Glutamatergic neuron (in vitro differentiated cells): ENCODE results near the gene GBP1. TPM values are rescaled to one million over a fixed set of nuclear protein-coding genes. Genes with fewer than 3 reads are reported as not detected.
"Not testable (repeated sequence)": the region's sequence is repeated elsewhere in the genome, so short reads cannot be mapped to it uniquely, and the experiment has no call there.

Source experiments
- DNase-seq: peaks from one replicate; pipeline ENCODE4 v3.0.0; 2022
- H3K27ac Mint-ChIP-seq: one replicate; pipeline ENCODE4 v1.8.0; 2020; ENCODE audit warnings: mild to moderate bottlenecking, mixed read lengths, inconsistent platforms; ENCODE audit not compliant: unreplicated experiment
- H3K27me3 Mint-ChIP-seq: one replicate; pipeline ENCODE4 v1.8.0; 2020; ENCODE audit warnings: mild to moderate bottlenecking, moderate library complexity, mixed read lengths, inconsistent platforms; ENCODE audit not compliant: unreplicated experiment
- H3K36me3 Mint-ChIP-seq: one replicate; pipeline ENCODE4 v1.8.0; 2020; ENCODE audit warnings: mild to moderate bottlenecking, mixed read lengths, inconsistent platforms; ENCODE audit not compliant: unreplicated experiment
- H3K4me1 Mint-ChIP-seq: one replicate; pipeline ENCODE4 v1.8.0; 2020; ENCODE audit warnings: mild to moderate bottlenecking, low read depth, mixed read lengths, inconsistent platforms; ENCODE audit not compliant: unreplicated experiment
- H3K4me3 Mint-ChIP-seq: one replicate; pipeline ENCODE4 v1.8.0; 2020; ENCODE audit warnings: mild to moderate bottlenecking, mixed read lengths, inconsistent platforms; ENCODE audit not compliant: unreplicated experiment
- H3K9me3 Mint-ChIP-seq: one replicate; pipeline ENCODE4 v1.8.0; 2020; ENCODE audit warnings: mild to moderate bottlenecking, moderate library complexity, mixed read lengths, inconsistent platforms; ENCODE audit not compliant: unreplicated experiment
- total RNA-seq: library from RNA; stranded (reverse); fragmentation: NEBNext Ultra II Directional; extraction: Animal tissue kit (Norgen Biotek cat#: 25700); gene quantifications from one replicate; pipeline ENCODE4 v1.2.1, GENCODE V29; 2021; ENCODE audit not compliant: unreplicated experiment
- TF ChIP-seq, protein P1 (sequence below): fragments of 200-600 bp; sonication (generic); IDR thresholded peaks from one replicate; pipeline ENCODE4 v1.5.0; 2021; ENCODE audit not compliant: partially characterized antibody, unreplicated experiment

The GBP1 gene
- total RNA-seq, 1 donor from 2014 or later = not detected

DNA sequence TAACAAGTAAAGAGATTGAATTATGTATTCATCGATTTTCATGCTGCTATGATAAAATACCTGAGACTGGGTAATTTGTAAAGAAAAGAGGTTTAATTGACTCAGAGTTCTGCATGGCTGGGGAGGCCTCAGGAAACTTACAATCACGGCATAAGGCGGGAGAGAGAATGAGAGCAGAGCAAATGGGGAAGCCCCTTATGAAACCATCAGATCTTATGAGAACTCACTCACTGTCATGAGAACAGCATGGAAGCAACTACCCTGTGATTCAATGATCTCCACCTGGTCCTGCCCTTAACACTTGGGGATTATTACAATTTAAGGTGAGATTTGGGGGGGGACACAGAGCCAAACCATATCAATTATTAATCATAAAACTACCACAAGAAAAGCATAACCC, 39.1 kb downstream of the GBP1 start:
- Mint-ChIP-seq H3K27me3 (no peaks in the 10 kb centered on the region), H3K27ac (no peak overlapping the region), H3K36me3 (no peaks in the 10 kb centered on the region), H3K4me1 (no peaks in the 10 kb centered on the region), H3K4me3 (no peak overlapping the region), H3K9me3 (no peaks in the 10 kb centered on the region)
- DNase-seq = no peak
- TF ChIP-seq, protein P1, sequence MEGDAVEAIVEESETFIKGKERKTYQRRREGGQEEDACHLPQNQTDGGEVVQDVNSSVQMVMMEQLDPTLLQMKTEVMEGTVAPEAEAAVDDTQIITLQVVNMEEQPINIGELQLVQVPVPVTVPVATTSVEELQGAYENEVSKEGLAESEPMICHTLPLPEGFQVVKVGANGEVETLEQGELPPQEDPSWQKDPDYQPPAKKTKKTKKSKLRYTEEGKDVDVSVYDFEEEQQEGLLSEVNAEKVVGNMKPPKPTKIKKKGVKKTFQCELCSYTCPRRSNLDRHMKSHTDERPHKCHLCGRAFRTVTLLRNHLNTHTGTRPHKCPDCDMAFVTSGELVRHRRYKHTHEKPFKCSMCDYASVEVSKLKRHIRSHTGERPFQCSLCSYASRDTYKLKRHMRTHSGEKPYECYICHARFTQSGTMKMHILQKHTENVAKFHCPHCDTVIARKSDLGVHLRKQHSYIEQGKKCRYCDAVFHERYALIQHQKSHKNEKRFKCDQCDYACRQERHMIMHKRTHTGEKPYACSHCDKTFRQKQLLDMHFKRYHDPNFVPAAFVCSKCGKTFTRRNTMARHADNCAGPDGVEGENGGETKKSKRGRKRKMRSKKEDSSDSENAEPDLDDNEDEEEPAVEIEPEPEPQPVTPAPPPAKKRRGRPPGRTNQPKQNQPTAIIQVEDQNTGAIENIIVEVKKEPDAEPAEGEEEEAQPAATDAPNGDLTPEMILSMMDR = no peak

DNA sequence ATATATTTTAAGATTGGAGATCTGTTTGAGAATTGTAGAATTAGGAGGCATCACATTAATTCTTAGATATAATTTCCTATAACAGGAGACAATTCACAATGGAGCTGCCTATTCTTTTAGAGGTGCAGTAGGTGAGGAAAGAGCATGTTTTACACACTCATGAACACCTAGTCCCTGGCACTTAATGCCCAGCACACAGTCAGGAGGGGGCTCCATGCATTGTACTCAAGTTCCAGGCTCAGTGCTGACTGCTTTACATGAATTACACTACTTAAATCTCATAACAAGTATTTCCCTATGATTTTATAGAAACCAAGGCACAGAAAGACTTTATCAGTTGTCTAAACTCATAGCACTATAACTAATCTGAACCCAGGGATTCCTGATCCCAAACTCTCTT, 42.0 kb downstream of the GBP1 start:
- no peaks in the 10 kb centered on the region for H3K36me3 Mint-ChIP-seq
- DNase-seq = no peak
- H3K4me1 Mint-ChIP-seq = no peaks in the 10 kb centered on the region
- H3K27me3 Mint-ChIP-seq = no peaks in the 10 kb centered on the region
- H3K9me3 Mint-ChIP-seq = no peaks in the 10 kb centered on the region
- no peak overlapping the region for H3K27ac Mint-ChIP-seq
- no peak overlapping the region for H3K4me3 Mint-ChIP-seq
- TF ChIP-seq, protein P1 = no peak

DNA sequence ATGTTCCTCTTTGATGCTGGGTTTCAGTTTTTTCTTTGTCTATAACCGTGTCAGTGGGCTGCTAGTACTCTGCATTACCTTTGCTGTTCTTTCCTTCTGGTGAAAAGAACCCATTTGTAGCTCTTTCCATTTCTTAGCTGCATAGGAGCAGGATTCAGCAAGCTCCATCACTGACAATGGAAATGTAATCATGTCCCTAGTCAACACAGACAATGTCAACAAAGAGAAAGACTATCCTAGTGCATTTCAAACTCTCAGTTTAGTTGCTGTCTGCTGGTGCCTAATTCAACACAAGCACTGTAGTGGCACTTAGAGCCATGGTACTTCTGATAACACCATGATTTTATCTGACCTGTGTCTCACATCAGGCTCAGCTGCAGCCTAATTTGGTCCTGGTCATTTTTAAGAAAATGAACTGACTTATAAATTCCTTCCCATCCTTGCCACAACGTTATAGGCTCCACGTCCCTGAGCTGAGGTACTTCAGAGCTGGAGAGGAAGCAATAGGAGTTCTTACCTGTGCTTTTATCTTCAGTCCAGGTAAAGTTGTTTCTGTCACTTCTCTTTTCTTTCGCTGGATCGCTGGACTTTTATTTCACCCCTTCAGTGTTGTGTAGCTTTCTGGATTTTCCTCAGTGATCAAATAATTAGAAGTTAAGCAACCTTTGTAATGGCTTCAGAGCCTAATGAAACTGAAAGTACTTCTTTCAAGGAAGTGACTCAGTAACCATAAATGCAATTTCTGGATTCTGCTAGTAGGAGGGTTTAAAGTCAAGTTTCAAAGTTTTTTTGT, 42.6 kb downstream of the GBP1 start, which contains the start of gene GBP3:
TSS of gene GBP3 (minus strand) at position 700 of the 793 bp plus-strand sequence. CDS start 2,145 bp downstream, outside the sequence.
- H3K27ac Mint-ChIP-seq = no peak within 1 kb of the TSS
- no peaks in the 10 kb centered on the region for H3K27me3 Mint-ChIP-seq
- H3K4me1 Mint-ChIP-seq = no peaks in the 10 kb centered on the region
- TF ChIP-seq, protein P1 = no peak
- DNase-seq = no peak
- no peak within 1 kb of the TSS for H3K4me3 Mint-ChIP-seq
- no peaks in the 10 kb centered on the region for H3K36me3 Mint-ChIP-seq
- H3K9me3 Mint-ChIP-seq = no peaks in the 10 kb centered on the region

- not testable (repeated sequence) for H3K4me1 Mint-ChIP-seq, H3K4me3 Mint-ChIP-seq, H3K27ac Mint-ChIP-seq
Observed at GRCh38 chr1:89018318-89018717, 46.7 kb downstream of the GBP1 start.

DNA sequence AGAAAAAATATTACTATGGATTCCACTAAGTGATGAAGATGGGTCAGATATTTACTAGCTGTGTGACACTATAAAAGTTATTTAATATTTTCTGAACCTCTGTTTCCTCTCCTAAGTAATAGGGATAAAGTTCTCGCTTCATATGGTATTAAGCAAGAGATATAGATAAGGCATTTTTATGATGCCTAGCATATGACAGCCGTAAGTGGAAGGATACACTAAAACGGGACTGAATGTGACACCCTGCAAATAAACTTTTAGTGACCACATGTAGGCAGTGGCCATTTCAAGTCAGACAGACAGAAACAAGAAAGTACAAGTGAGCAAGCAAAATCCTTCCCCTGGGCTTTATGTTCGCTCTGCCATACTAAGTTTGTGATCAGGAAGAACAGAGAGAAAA, 56.5 kb downstream of the GBP1 start:
- no peak for DNase-seq
- no peaks in the 10 kb centered on the region for H3K27me3 Mint-ChIP-seq
- no peaks in the 10 kb centered on the region for H3K4me1 Mint-ChIP-seq
- H3K4me3 Mint-ChIP-seq = no peak overlapping the region
- H3K9me3 Mint-ChIP-seq = no peaks in the 10 kb centered on the region
- H3K36me3 Mint-ChIP-seq = no peaks in the 10 kb centered on the region
- TF ChIP-seq, protein P1 = no peak
- no peak overlapping the region for H3K27ac Mint-ChIP-seq

More at GRCh38 chr1:89018318-89018717, 46.7 kb downstream of the GBP1 start:
- not testable (repeated sequence) for H3K36me3 Mint-ChIP-seq, DNase-seq, H3K9me3 Mint-ChIP-seq, H3K27me3 Mint-ChIP-seq
